ENCODE data around the gene TSPOAP1. TPM values are rescaled to one million over a fixed set of nuclear protein-coding genes. Genes with fewer than 3 reads are reported as not detected.
A peak's percentile ranks its signal among the peaks of the same experiment; 100 is the strongest.

TSPOAP1 gene
- total RNA-seq, 4 donors from 2014 or later, result 0.59 to 43.7 (median 32.4) TPM

DNA sequence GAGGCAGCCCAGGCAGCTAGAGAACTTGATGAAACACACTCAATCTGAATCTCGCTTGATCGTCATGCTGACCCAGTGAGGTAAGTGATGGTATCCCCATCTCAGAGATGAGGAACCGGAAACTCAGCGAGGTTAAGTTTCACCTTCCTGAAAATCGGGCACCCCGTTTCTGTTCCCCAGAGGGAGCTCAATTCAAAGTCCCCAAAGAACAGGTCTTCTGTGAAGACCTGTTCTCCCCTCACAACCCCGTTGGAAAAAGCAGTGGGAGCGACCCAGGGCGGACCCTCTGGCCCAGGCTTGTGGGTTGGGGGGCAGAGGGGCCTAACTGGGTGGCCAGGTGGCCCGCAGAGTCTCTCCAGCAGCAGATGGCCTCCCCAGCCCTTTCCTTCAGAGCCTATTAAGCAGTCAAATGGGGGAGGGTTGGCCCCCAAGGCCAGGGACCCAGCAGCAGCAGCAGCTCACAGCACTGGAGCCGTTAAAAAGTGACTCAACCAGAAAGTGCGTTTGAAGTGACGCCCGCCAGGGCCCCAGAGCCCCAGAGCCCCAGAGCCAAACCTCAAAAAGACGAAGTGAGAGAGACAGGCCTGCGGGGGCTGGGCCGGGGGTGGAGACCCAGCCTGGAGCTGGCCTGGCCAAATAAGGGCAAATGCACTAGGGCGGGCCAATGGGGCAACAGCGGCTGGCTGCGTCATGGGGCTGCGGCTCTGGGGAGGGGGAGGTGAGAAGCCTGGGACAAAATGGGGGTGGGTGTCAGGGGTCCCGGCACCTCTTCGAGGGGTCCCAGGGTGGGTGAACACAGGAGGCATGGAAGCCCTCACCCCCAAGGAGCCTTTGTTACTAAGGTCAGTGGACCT is 9.2 kb upstream of the TSPOAP1 start:
- peak; percentile 59 to 70 for DNase-seq
- Histone ChIP-seq H3K9me3 (no peaks in the 10 kb centered on the region), H3K4me1 (no peaks in the 10 kb centered on the region), H3K36me3 (no peaks in the 10 kb centered on the region), H3K4me3 (no peak overlapping the region), H3K27me3 (no peaks in the 10 kb centered on the region), H3K27ac (peak overlapping the region; percentile 60 to 83)
- intact Hi-C loops (cut with DNase I; ENCODE audit: low total_unique reads), result no loop called here
- TF ChIP-seq POLR2A (IDR thresholded peaks at IDR 0.05), result peak; percentile 22 to 34
- TF ChIP-seq, protein P1, sequence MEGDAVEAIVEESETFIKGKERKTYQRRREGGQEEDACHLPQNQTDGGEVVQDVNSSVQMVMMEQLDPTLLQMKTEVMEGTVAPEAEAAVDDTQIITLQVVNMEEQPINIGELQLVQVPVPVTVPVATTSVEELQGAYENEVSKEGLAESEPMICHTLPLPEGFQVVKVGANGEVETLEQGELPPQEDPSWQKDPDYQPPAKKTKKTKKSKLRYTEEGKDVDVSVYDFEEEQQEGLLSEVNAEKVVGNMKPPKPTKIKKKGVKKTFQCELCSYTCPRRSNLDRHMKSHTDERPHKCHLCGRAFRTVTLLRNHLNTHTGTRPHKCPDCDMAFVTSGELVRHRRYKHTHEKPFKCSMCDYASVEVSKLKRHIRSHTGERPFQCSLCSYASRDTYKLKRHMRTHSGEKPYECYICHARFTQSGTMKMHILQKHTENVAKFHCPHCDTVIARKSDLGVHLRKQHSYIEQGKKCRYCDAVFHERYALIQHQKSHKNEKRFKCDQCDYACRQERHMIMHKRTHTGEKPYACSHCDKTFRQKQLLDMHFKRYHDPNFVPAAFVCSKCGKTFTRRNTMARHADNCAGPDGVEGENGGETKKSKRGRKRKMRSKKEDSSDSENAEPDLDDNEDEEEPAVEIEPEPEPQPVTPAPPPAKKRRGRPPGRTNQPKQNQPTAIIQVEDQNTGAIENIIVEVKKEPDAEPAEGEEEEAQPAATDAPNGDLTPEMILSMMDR (IDR thresholded peaks at IDR 0.05), result no peak

GRCh38 chr17:58337210-58337599 is 8.6 kb upstream of the TSPOAP1 start:
- intact Hi-C loops (cut with DNase I; ENCODE audit: low total_unique reads), result no loop called here
- no peak overlapping the region for H3K4me3 ChIP-seq
- H3K27me3 ChIP-seq, result no peaks in the 10 kb centered on the region
- H3K4me1 ChIP-seq, result no peaks in the 10 kb centered on the region
- no peaks in the 10 kb centered on the region for H3K9me3 ChIP-seq
- TF ChIP-seq, protein P1 (IDR thresholded peaks at IDR 0.05), result no peak
- no peak for TF ChIP-seq POLR2A (IDR thresholded peaks at IDR 0.05)
- no peak for DNase-seq
- H3K27ac ChIP-seq, result peak overlapping the region; percentile 41 to 83
- H3K36me3 ChIP-seq, result no peaks in the 10 kb centered on the region

GRCh38 chr17:58336456-58337209 is 8.0 kb upstream of the TSPOAP1 start:
- Histone ChIP-seq H3K27me3 (no peaks in the 10 kb centered on the region), H3K9me3 (no peaks in the 10 kb centered on the region), H3K36me3 (no peaks in the 10 kb centered on the region), H3K27ac (peak overlapping the region in 1 of 2 donors; percentile 83), H3K4me1 (no peaks in the 10 kb centered on the region), H3K4me3 (no peak overlapping the region)
- TF ChIP-seq, protein P1 (IDR thresholded peaks at IDR 0.05), result no peak
- no peak for TF ChIP-seq POLR2A (IDR thresholded peaks at IDR 0.05)
- no peak for DNase-seq
- intact Hi-C loops (cut with DNase I; ENCODE audit: low total_unique reads), result no loop called here

DNA sequence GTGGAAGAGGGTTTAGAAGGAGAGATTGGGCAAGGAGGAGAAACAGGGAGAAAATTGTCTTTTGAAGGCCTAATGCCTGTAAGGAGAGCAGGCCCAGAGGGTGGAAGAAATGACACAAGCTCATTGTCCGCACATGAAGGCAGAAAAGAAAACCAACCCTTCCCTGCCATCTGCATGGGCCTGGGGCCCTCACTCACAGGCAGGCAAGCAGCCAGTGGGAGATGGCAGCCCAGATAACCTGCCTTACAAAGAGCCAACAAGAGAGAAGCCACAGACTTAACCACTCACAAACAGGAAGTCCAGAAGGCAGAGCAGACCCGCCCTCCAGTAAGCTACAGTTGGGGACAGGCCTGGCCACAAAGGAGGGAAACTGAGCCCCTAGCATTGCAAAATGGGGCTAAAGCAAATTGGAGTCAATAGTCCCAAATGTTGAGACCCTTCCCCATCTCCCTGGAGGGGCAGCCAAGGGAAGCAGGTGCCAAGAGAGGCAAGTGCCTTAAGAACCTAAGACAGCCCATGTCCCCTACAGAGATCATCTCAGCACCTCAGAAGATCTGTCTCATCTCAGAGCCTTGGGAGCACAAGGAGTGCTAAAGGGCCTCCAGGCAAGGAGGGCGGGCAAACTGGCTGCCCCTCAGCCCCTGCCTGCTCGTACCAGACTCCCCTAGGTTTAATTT is 7.3 kb upstream of the TSPOAP1 start:
- Histone ChIP-seq H3K36me3 (no peaks in the 10 kb centered on the region), H3K9me3 (no peaks in the 10 kb centered on the region), H3K27ac (peak overlapping the region in 1 of 2 donors; percentile 83), H3K4me1 (no peaks in the 10 kb centered on the region), H3K27me3 (no peaks in the 10 kb centered on the region), H3K4me3 (no peak overlapping the region)
- intact Hi-C loops (cut with DNase I; ENCODE audit: low total_unique reads), result no loop called here
- DNase-seq, result no peak
- no peak for TF ChIP-seq POLR2A (IDR thresholded peaks at IDR 0.05)
- TF ChIP-seq, protein P1 (IDR thresholded peaks at IDR 0.05), result no peak

Measured in uterus (tissue), 4 donors.